ENCODE results near the gene DUSP23.
A peak's percentile ranks its signal among the peaks of the same experiment; 100 is the strongest.

The DUSP23 gene

DNA sequence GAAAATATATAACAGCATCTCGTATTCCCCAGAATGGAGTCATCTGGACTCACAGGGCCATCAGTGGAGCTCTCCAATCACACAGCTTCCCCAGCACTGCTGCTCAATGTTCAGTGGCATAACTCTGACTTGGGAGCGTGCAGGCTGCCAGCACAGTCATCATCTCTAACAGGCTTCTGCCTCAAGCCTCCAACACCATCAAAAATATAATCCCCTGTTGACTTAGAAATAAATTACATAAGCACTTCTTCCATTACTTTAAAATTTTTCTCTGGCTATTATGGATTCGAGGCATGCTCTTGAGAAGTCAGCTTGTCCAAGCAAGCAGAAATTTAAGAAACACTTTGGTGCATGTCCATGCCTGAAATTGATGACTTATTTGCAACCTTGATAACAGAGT lies 6.2 kb downstream of the DUSP23 start:
- no peak for DNase-seq

DNA sequence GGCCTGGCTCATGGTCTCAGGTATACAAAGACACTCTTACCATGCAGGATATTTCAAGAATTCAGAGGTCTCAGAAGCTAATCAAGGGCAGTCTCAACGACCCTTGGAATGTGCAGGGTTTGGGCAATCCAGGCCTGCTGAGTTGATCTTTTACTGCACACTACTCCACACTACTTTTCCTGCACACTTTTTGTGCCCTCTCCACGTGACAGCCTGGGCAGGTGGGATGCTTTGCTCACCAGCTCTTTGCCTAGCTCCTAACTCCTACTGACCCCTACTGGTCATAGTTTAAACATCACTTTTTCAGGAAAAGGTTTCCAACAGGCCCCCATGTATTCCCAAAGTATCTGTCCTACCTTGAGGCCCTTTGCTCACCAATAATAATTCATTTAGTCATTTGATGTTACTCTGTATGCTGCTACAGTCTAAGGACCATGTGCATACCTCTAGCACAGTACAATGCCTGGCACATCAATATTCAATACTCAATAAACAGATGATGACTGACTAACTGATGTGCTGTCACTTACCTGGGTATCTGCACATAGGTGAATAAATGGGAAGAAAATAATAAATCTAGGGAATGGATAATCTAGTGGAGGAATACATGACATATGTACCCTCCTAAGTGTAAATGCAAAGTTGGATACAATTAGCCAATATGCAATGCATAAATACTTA lies 9.6 kb downstream of the DUSP23 start:
- DNase-seq, result peak; percentile 70

DNA sequence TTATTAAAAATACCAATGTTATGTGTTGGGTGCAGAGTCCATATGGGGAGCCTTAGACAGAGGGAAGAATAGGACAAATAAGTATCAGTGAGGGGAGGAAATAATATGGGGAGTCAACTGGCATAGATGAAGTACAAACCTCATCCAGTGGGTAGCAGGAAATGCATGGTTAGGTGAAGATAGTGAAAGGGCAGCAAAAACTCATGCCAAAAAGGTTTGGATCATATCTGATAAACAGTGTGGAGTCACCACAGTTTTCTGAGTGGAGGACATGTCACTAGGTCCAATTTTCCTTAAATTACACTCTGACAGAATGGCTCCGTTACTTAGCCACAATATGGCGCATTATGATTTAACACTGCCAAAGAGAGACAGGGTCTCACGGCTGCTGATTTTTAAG lies 10.3 kb downstream of the DUSP23 start:
- DNase-seq, result no peak

DNA sequence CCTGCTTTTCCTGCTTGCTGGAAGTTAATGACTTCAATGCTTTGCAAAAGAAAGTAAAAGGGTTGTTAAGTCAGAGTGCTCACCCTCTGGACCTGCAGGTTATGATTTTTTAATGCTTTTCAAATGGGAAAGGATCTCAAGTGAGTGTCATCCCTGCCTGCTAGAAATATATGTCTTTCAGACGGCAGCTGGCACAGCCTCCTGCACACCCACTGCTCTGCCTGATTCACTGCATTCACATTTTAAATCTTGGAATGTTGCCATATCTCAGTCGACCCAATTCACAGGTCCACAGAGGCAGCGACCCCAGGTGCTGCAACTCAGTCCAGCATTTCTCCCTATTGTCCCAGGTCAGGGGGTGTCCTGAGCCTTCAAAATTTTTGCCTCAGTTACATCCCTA lies 10.7 kb downstream of the DUSP23 start:
- DNase-seq, result peak; percentile 55

DNA sequence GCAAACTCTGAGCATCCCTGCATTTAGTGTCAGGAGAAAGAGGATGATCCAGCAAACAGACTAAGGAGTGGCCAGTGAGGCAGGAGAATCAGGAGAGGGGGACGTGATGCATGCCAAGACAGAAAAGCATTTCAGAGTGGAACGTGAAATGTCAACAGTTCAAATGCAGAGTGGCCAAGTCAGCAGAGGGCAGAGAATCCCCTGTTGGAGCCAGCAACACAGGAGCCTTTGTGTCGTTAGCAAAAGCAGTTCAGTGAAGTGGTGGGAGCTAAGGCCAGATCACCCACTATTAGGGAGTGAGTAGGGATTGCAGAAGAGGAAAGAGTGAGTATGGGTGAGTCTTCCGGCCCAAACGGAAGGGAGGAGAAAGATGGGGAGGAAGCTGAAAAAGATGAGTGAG lies 14.8 kb downstream of the DUSP23 start:
- no peak for DNase-seq

DNA sequence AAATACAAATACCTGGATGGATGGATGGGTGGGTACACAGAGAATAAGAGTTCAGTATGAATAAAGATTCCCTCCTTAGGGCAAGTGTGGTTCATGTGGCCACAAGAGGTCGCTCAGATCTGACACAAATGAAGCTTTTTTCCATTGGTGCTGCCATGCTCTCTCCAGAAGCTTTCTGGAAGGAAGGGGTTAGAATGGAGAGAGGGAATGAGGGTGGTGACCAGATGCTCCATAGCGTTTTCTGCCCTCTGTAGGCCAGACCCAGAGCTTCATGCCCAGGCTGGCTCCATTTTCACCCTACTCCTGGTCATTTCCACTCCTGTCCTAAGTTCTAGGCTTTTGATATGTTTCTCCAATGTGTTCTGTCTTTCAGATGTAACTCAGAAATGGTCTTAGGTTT lies 18.1 kb downstream of the DUSP23 start:
- peak; percentile 97 for DNase-seq

DNA sequence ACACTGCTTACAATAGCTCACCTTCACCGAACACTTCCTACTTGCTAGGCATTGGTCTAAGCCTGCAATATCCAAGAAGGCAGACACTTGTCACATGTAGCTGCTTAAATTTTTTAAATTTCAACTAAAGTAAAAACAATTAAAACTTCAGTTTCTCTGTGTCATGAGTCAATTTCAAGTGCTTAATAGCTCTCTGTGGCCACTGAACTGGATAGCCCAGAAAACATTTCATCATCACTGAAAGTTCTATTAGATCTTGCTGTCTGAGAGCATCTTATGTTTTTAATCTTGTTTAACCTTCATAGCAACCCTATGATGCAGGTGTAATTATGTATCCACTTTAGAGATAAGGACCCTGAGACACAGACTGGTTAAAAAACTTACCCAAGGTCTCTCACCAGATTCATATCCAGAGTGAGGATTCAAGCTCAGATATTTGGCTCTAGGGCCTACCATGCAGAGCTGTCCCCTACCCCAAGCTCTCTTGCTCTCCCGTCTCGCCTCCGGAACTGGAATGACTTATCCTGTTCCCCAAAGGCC lies 18.8 kb downstream of the DUSP23 start:
- DNase-seq, result no peak

DNA sequence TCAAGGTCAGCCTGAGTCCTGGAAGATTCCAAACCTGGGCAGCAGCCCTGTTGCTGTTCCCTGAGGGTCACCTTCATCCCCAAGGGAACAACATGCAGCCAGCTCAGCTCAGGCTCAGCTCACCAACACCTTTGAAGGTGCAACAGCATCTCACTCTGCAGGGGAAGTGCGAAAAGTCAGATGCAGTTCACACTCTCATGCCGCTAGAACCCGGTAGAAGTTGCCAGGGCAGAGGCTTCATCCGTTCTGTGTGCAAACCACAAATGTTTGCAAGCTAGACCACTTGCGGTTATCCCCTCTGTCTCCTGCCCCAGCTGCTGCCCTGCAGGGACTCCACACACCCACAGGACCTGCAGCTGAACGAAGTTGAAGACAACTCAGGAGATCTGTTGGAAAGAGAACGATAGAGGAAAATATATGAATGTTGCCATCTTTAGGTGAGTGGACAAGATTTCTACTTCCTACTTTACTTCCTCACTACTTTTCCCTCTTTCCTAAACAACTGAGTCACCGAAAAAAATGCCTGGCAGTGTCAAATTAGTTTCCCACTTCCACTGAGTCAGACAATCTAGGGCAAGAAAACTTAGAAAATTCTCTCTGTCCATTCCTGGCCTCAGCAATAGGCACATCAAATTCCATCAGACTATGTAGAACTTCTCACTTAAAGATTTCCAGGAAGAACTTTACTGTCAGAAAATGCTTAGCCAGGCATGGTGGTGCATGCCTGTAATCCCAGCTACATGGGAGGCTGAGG lies 19.6 kb downstream of the DUSP23 start:
- no peak for DNase-seq

DNA sequence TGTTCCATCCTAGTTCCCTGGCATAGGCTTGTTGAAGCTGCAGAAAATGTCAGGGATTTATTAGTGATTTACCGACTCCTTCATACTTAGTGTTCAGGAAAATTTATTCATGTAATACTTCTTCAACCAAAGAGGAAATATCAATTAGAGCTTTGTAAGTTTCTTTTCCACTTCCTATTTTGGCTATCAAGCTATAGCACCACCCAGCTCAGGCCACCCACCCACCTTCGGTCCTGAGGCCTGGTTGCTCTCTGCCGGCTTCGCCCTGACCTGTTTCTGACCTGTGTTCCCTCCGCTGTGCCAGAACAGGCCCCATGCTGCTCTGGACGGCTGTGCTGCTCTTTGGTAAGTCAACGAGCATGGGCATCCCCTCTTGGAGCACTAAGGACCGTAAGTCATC lies 21.3 kb downstream of the DUSP23 start, which contains the start of gene FCRL6:
Gene FCRL6, plus strand, starts transcription at position 250 of the 400 bp plus-strand sequence. Its CDS starts 65 bp downstream, at position 315.
- no peak for DNase-seq

DNA sequence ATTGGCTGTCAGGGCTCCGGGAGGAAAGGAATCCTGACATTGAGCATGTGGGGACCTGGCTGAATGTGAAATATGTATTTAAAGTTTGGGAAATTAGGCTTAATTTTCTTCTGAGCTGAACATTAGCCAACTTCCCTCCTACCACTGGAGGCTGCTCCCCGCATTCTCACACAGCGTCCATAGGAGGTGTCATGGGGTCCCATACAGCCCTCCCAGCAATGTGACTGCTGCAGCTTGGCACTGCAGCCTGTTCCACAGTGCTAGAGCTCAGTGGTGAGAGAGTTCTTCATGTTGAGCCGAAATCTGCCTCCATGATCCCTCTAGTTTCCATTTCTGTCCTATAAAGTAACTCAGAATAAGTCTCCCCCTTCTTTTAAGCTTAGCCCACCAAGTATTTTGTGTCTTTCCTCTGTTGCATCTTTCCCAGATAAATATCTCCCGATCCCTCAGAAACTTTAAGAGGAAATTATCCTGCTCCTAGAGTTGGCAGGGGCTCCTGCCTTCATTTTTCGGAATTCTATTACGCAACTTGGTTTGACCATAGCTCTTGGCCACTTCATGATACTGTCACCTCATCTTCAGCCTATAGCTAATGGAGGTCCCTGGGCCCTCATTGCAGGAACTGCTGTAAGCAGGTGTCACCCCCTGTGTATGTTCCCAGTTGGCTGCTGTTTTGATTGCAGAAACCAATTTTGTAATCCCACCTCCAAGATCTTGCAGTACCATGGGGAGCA lies 23.4 kb downstream of the DUSP23 start:
- no peak for DNase-seq

DNA sequence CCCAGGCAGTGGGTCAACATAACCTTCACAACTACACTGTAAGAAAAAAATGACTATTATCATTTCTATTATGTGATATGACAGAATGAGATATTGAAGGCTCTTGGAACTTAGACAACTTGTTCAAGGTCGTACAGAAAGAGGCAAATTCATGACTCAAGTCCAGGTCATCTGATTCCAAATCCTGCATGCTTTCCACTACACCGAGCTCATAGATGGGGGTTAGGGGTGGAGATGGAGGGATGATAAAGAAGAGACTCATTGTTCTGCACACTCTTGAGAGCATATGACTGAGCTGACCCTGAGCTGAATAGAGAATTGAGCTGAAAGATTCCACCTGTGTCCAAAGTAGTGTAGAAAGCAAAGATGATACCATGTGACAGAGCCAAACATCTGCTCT lies 24.2 kb downstream of the DUSP23 start:
- DNase-seq, result no peak

DNA sequence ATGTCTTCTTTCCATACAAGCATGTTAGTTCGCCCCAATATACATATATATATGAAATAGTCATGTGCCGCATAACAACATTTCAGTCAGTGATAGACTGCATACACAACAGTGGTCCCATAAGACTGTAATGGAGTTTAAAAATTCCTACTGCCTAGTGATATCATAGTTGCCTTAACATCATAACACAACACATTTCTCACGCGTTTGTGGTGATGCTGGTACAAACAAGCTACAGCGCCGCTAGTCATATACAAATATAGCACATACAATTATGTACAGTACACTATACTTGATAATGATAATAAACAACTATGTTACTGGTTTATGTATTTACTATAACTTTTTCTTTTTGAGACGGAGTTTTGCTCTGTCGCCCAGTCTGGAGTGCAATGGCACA lies 35.2 kb downstream of the DUSP23 start:
- DNase-seq, result no peak

DNA sequence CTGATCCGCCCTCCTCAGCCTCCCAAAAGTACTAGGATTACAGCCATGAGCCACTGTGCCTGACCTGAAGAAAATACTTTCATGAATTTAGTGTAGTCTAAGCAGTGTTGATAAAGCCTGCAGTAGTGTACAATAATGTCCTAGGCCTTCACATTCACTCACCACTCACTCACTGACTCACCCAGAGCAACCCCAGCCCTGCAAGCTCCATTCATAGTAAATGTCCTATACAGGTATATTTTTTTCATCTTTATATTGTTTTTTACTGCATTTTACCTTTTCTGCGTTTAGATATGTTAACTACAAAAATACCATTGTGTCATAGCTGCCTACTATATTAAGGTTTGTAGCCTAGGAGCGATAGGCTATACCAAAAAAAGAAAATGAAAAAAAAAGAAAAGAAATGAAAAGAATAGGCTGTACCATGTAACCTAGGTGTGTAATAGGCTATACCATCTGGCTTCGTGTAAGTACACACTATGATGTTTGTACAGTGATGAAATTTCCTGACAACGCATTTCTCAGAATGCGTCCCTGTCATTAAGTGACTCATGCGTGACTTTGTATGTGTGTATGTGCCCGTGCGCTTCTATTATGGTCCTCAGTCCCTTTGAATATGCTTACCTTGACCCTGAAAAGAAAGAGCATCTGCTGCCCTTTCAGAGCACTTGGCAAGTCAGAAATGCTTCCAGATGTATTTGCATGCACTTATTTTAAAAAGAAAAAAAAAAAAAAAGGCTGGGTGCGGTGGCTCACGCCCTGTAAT lies 36.7 kb downstream of the DUSP23 start:
- peak; percentile 100 for DNase-seq

DNA sequence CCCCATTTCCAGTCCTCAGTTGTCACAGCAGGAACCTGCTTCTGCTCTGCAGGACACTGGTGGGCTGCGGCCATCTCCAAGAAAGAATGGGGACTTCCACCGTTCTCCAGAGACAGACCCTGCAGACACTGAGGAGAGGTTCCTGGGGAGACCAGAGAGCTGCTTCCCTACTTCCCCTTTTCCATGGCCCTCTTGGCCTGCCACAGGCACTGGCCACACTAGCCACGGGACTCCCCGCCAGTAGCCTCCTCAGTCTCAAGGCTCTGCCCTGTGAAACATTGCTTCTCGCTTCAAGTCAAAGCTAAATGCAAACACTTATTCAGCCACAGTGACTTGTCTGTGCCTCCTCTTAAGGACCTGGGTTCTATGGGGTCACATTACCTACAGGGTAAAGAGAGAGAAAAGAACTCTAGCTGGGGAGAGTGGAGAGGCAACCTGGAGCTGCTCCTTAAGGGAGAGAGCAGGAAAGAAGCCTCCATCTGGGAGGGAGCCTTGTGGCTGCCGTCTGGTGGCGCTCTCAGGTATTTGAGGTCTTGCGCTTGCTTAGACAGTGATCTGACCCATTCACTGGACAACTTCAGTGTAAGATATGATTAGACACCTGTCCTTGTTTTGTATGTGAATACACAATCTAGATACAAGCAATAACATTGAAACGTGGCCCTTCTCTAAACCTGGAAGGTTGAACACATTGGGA lies 40.6 kb downstream of the DUSP23 start:
- DNase-seq, result peak; percentile 68

DNA sequence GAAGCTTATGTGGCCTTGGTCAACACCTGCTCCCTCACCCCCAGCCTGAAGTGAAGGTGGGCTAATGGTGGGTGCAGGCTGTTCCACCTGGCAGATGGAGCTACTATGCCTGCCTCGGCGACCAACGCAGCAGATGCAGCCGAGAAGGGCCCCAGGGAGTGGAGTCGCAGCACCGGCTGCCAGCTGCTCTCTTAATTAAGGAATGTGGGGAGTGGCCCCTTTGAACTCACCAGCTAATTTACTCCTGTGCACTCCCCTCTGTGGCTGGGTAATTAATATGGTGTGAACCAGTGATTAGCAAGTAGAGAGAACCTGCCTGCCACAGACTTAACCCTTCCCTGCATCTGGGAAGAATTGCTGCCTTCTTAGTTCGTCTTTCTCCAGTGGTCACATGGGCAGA lies 42.6 kb downstream of the DUSP23 start:
- peak; percentile 99 for DNase-seq

DNA sequence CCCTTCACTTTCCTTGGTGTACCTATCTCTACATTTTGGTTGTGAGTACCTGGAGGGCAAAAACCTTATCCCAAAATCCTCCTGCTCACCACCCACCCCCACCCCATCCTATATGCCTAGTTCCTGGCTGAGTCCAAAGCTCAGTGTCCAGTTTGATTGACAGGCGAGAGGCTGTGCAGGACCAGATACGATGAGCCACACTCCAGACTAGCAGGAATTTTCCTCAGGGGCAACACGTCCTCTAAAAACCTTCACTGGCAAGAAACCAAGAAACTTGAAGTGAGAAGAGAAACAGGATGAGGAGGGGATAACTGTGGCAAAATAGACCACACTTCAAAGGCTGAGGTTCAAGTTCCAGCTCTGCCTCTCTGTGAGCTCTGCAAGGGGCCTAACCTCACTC lies 44.8 kb downstream of the DUSP23 start:
- no peak for DNase-seq

DNA sequence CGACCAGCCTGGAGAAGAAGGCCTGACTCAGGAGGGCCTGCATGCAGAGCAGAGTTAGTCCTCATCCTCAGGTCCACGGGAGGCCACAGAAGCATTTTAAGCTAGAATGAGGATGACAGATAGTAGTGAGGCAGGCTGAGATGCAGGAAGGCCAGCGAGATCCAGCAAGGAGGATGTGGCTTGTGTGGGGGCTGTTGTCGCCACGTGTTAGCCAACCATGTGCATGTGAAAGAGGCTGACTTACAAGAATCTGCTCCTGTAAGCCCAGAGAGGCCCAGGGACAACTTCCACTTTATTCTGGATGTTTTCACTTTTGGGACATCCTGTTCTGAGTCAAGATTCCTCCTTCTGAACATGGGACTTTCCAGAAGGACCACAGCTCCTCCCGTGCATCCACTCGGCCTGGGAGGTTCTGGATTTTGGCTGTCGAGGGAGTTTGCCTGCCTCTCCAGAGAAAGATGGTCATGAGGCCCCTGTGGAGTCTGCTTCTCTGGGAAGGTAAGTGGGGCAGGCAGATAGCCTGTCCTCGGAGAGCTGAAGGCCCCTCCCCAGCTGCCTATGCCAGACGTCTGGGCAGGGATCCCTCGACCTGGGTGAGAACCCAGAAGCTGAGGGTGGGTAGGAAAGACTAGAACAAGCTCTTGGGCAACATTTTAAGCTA lies 45.8 kb downstream of the DUSP23 start, which contains the start of gene SLAMF8:
Gene SLAMF8, plus strand, starts transcription at position 433 of the 661 bp plus-strand sequence. Its CDS starts 26 bp downstream, at position 459.
- no peak for DNase-seq

DNA sequence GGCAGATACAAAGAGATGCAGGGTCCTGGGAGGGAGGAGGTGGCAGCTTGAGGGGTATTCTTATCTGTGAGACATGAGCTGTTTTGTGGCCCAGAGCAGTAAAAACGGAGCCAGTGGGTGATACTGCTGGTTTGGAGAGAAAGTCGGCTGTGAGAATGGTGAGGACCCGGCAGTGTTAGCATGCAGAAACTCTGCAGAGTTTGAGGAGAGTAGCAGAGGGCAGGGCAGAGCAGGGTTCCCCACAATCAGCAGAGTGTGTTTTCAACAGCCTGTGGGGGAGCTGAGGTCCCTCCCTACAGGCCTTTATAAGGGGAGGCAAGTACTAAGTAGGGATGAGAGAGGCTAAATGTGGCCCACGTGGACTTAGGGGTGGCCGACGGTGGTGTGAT lies 46.3 kb downstream of the DUSP23 start:
- DNase-seq, result no peak

DNA sequence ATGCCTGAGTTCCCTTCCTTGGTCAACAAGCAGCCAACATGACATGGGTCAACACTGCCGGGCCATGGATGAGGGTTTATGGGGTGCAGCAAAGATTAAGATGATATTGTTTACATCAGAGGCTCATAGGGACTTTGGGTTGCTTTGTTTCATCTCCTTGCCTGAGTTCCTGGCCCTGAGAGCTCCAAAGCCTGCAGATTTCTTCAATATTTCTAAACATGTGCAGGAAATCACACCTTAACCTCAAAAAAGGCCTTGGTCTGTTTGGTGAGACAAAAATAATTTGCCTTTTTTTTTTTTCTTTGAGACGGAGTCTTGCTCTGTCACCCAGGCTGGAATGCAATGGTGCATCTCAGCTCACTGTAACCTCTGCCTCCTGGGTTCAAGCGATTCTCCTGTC lies 46.8 kb downstream of the DUSP23 start:
- DNase-seq, result no peak

DNA sequence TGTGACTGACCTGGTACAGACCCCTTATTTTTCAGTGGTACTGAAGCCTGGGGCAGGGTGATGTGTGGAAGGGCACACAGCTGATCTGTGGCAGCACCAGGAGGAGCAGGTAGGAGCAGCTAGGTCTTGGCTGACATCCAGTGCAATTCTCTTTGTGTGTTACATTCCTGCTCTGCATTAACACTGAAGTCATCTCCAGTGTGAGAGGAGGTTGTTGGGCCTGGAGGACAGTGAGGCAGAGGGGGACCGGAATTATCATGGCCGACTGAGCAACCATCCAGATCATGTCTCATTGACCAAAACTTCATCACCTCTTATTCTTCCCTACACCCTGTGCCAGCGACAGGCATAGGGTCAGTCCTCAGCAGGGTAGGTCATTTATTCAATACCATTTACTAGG lies 47.4 kb downstream of the DUSP23 start:
- DNase-seq, result peak; percentile 73

DNA sequence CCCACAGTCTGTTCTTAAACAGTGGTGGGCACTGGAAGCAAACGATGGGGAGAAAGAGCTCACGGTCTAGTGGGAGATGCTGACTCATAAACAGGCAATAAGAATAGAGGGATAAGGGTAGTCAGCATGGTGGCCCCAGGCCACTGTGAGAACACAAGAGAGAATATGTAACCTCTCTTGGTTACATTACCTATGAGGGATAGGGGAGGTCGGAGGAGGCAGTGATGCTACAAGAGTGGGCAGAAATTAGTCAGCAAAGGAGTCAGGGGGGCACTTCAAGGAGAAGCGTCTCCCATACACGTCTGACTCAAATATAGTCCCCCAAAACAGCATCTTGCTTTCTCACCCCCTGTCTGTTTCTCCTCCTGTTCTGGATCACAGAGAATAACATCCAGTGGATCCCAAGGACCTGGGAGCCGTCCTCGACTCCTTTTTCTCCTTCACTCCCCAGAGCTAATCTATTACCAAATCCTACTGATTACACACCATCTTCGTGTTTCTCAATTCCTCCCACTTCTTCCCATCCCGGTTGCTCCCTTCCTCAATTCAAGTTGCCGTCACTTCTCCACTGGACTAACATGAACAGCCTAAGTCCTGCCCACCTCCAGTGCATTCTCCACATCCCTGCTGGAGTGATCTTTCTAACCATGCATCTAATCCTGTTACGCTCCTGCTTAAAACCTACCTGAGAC lies 48.0 kb downstream of the DUSP23 start:
- peak; percentile 45 for DNase-seq
